RCC 7860 (cell line): Measurements from ENCODE around the gene MED4.

ENCODE experiments used
- DNase-seq: peaks from one replicate; pipeline ENCODE4 v3.0.0-alpha.2; 2015; ENCODE audit warnings: low spot score
- FAIRE-seq: peaks from 2 replicates; lab custom pipeline; 2012; peaks lifted over from hg19 to GRCh38; lab: Jason Lieb, UNC

MED4 gene

GRCh38 chr13:48038761-48039160 is 56.1 kb downstream of the MED4 start:
- DNase-seq (no peak), FAIRE-seq (no peak)

DNA sequence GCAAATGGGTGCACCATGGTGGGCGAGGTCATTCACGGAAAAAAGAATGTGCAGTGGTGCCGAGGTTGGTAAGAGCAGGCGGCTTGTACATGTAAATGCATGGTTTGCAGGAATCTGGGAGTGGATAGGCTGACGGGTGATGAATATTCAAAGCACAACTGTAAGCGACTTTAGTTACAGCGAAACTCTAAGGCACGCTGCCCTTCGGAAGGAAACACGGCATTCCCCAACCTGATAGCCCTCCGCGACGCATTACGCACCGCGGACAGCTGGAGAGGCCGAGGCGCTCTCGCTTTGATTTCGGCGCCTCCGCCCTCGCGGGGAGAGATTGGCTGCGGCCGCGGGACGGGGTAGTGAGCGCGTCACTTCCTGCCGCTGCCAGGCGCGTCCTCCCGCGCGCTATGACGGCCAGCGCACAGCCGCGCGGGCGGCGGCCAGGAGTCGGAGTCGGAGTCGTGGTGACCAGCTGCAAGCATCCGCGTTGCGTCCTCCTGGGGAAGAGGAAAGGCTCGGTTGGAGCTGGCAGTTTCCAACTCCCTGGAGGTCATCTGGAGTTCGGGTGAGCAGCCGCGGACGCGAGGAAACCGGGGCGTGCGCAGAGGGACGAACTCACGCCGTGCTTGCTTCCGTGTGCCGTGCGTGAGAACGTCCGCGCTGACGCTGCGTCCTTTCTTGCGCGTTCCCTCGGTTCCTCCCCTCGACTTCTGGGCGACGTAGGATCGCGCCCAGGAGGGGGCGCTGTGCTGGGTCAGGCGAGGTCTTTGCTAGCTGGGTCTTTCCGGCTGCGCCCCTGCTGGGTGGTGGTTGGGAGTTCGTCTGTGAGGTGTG is 57.3 kb downstream of the MED4 start, which contains the start of gene NUDT15:
NUDT15 (plus strand) TSS at position 381 of the 828 bp plus-strand sequence; CDS start at position 402, 21 bp downstream.
- peak; percentile 84 for DNase-seq
- FAIRE-seq, result no peak

GRCh38 chr13:48029859-48030258 is 65.0 kb downstream of the MED4 start:
- FAIRE-seq, result no peak
- DNase-seq, result no peak

GRCh38 chr13:48028066-48028465 is 66.8 kb downstream of the MED4 start:
- no peak for DNase-seq

More at GRCh38 chr13:48028066-48028465, 66.8 kb downstream of the MED4 start:
- no peak for FAIRE-seq
